ENCODE data around the gene FKBP8. TPM values are rescaled to one million over a fixed set of nuclear protein-coding genes. Genes with fewer than 3 reads are reported as not detected.

FKBP8 gene
- total RNA-seq, 4 donors from 2014 or later = 267 to 318 (median 275) TPM

GRCh38 chr19:18537431-18537830 is 5.9 kb downstream of the FKBP8 start:
- Histone ChIP-seq H3K4me1 (peaks cover 7 to 12% (median 9%) of the 10 kb centered on the region in 4 donors), H3K36me3 (peaks cover 0 to 8% (median 2%) of the 10 kb centered on the region in 4 donors), H3K27ac (no peak overlapping the region), H3K27me3 (no peaks in the 10 kb centered on the region), H3K9me3 (no peaks in the 10 kb centered on the region), H3K4me3 (no peak overlapping the region)
- intact Hi-C loops (cut with DNase I; ENCODE audit: low total_unique reads) = no loop called here
- 93% methylated on average over 17 of the region's 17 CpGs; no CpG with 5 or more reads in 1 of the 2 donors for WGBS, 2 donors (ENCODE audit: low coverage in 1 of 2)
- DNase-seq = no peak
- in situ Hi-C loops (cut with MboI; ENCODE audit: low pct_ligation_motif_present in 1 of 4, low pct_unique_long_range_greater_than_20kb in 1 of 4, low sequenced_read_pairs in 3 of 4) = no loop called here
- TF ChIP-seq POLR2A (IDR thresholded peaks at IDR 0.05) (peak; percentile 8), POLR2AphosphoS5 (IDR thresholded peaks at IDR 0.05) (no peak)

GRCh38 chr19:18536475-18536874 is 6.9 kb downstream of the FKBP8 start:
- Histone ChIP-seq H3K4me3 (no peak overlapping the region), H3K27ac (no peak overlapping the region), H3K4me1 (peaks cover 0 to 2% (median under 1%) of the 10 kb centered on the region in 4 donors), H3K36me3 (peaks cover 0 to 12% (median 5%) of the 10 kb centered on the region in 4 donors), H3K9me3 (no peaks in the 10 kb centered on the region), H3K27me3 (no peaks in the 10 kb centered on the region)
- no peak for TF ChIP-seq CTCF (IDR thresholded peaks at IDR 0.05)
- no peak for TF ChIP-seq POLR2AphosphoS5 (IDR thresholded peaks at IDR 0.05)
- no peak for TF ChIP-seq EP300 (IDR thresholded peaks at IDR 0.05; ENCODE audit: low read depth)
- no peak for TF ChIP-seq POLR2A (IDR thresholded peaks at IDR 0.05)
- no peak for DNase-seq
- in situ Hi-C loops (cut with MboI; ENCODE audit: low pct_ligation_motif_present in 1 of 4, low pct_unique_long_range_greater_than_20kb in 1 of 4, low sequenced_read_pairs in 3 of 4) (no loop called here), intact Hi-C loops (cut with DNase I; ENCODE audit: low total_unique reads) (no loop called here)
- 97% methylated on average over 10 of the region's 10 CpGs; no CpG with 5 or more reads in 1 of the 2 donors for WGBS, 2 donors (ENCODE audit: low coverage in 1 of 2)

- Histone ChIP-seq H3K4me3 (no peak overlapping the region), H3K27ac (no peak overlapping the region), H3K36me3 (peaks cover 0 to 12% (median 3%) of the 10 kb centered on the region in 4 donors), H3K4me1 (no peaks in the 10 kb centered on the region), H3K27me3 (no peaks in the 10 kb centered on the region), H3K9me3 (no peaks in the 10 kb centered on the region)
- WGBS, 2 donors (ENCODE audit: low coverage in 1 of 2) = 92% methylated on average over 4 of the region's 4 CpGs; no CpG with 5 or more reads in 1 of the 2 donors
- no peak for TF ChIP-seq POLR2A (IDR thresholded peaks at IDR 0.05)
- TF ChIP-seq EP300 (IDR thresholded peaks at IDR 0.05; ENCODE audit: low read depth) = no peak
- no peak for TF ChIP-seq CTCF (IDR thresholded peaks at IDR 0.05)
- no peak for TF ChIP-seq POLR2AphosphoS5 (IDR thresholded peaks at IDR 0.05)
- intact Hi-C loops (cut with DNase I; ENCODE audit: low total_unique reads) = no loop called here
- DNase-seq = no peak
- in situ Hi-C loops (cut with MboI; ENCODE audit: low pct_ligation_motif_present in 1 of 4, low pct_unique_long_range_greater_than_20kb in 1 of 4, low sequenced_read_pairs in 3 of 4) = no loop called here
Measured at GRCh38 chr19:18533058-18533457, 10.3 kb downstream of the FKBP8 start.

- whole genome bisulfite sequencing, 2 donors (ENCODE audit: low coverage in 1 of 2) = 93% methylated on average over 22 of the region's 22 CpGs; no CpG with 5 or more reads in 1 of the 2 donors
- Histone ChIP-seq H3K4me3 (no peak overlapping the region), H3K9me3 (no peaks in the 10 kb centered on the region), H3K27me3 (no peaks in the 10 kb centered on the region), H3K27ac (no peak overlapping the region), H3K4me1 (no peaks in the 10 kb centered on the region), H3K36me3 (peaks cover 0 to 12% (median 3%) of the 10 kb centered on the region in 4 donors)
- in situ Hi-C loops (cut with MboI; ENCODE audit: low pct_ligation_motif_present in 1 of 4, low pct_unique_long_range_greater_than_20kb in 1 of 4, low sequenced_read_pairs in 3 of 4) (no loop called here), intact Hi-C loops (cut with DNase I; ENCODE audit: low total_unique reads) (no loop called here)
- TF ChIP-seq POLR2A (IDR thresholded peaks at IDR 0.05) (no peak), CTCF (IDR thresholded peaks at IDR 0.05) (no peak), POLR2AphosphoS5 (IDR thresholded peaks at IDR 0.05) (no peak), EP300 (IDR thresholded peaks at IDR 0.05; ENCODE audit: low read depth) (no peak)
- no peak for DNase-seq
Measured at GRCh38 chr19:18532168-18532890, 11.0 kb downstream of the FKBP8 start.

All from transverse colon (tissue), 4 donors.